Neural cell (in vitro differentiated cells): ENCODE measurements around the gene ROR1.

Source experiments
- CTCF ChIP-seq: fragments of 450-650 bp; IDR thresholded peaks from 2 replicates; pipeline ENCODE4 v1.5.1; 2014; ENCODE audit warnings: antibody characterized with exemption, mild to moderate bottlenecking, moderate library complexity; ENCODE audit not compliant: poor library complexity, severe bottlenecking
- EP300 ChIP-seq: fragments of 450-650 bp; conservative IDR thresholded peaks from 2 replicates; pipeline ENCODE4 v1.6.1; 2014; ENCODE audit warnings: antibody characterized with exemption, mild to moderate bottlenecking, moderate library complexity; ENCODE audit not compliant: poor library complexity, severe bottlenecking
- EZH2 ChIP-seq: fragments of 200-600, 300-800 bp; shearing (Covaris generic), sonication (generic); IDR thresholded peaks from 2 replicates; pipeline ENCODE4 v1.6.1; 2014; ENCODE audit warnings: antibody characterized with exemption, low read length, borderline replicate concordance, mild to moderate bottlenecking; ENCODE audit not compliant: insufficient read depth, poor library complexity, severe bottlenecking
- POLR2AphosphoS5 ChIP-seq: IDR thresholded peaks from 2 replicates; pipeline ENCODE4 v1.6.1; 2012
- REST ChIP-seq: IDR thresholded peaks from 2 replicates; pipeline ENCODE4 v1.6.1; 2012; ENCODE audit warnings: borderline replicate concordance

GRCh38 chr1:63728611-63729226, 45.1 kb upstream of the ROR1 start:
- TF ChIP-seq EZH2, result no peak
- TF ChIP-seq CTCF, result no peak
- no peak for TF ChIP-seq POLR2AphosphoS5
- TF ChIP-seq REST, result no peak
- TF ChIP-seq EP300, result no peak
